ENCODE data around the gene INTS2.

DNA sequence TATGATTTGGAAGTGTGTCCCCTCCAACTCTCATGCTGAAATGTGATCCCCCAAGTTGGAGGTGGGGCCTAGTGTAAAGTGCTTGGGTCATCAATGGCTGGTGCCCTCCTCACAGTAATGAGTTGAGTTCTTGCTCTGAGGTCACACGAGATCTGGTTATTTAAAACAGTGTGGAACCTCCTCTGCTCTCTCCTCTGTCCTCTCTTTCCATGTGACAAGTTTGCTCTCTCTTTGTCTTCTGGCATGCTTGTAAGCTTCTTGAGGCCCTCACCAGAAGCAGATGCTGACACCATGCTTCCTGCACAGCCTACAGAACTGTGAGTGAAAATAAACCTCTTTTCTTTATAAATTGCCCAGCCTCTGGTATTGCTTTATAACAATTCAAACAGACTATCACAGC, 84.3 kb downstream of the INTS2 start:
- TF ChIP-seq, protein P1, sequence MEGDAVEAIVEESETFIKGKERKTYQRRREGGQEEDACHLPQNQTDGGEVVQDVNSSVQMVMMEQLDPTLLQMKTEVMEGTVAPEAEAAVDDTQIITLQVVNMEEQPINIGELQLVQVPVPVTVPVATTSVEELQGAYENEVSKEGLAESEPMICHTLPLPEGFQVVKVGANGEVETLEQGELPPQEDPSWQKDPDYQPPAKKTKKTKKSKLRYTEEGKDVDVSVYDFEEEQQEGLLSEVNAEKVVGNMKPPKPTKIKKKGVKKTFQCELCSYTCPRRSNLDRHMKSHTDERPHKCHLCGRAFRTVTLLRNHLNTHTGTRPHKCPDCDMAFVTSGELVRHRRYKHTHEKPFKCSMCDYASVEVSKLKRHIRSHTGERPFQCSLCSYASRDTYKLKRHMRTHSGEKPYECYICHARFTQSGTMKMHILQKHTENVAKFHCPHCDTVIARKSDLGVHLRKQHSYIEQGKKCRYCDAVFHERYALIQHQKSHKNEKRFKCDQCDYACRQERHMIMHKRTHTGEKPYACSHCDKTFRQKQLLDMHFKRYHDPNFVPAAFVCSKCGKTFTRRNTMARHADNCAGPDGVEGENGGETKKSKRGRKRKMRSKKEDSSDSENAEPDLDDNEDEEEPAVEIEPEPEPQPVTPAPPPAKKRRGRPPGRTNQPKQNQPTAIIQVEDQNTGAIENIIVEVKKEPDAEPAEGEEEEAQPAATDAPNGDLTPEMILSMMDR (IDR thresholded peaks at IDR 0.05) = no peak
- no peak for TF ChIP-seq POLR2A (IDR thresholded peaks at IDR 0.05)

Data from Peyer's patch (tissue), 4 donors.